IMR-90 (cell line): ENCODE results near the gene ADAP1. TPM values are rescaled to one million over a fixed set of nuclear protein-coding genes. Genes with fewer than 3 reads are reported as not detected.

ENCODE experiments used
- ATAC-seq: fragments of 200-7000 bp; cut with Tn5 transposase; 2 replicates; pipeline ENCODE4 v1.9.1; 2020; ENCODE audit warnings: low read depth, mild to moderate bottlenecking, moderate library complexity
- BruUV-seq: library from RNA; stranded (reverse); fragments of 400-500 nt; replicated peaks from 2 replicates; lab custom pipeline; 2021; lab: Mats Ljungman, UMichigan
- CTCF ChIA-PET: fragments of 300-600 bp; formaldehyde crosslinking; extraction: SDS; loops from one replicate; lab custom pipeline; 2021; ENCODE audit warnings: antibody characterized with exemption; lab: Yijun Ruan, JAX
- POLR2A ChIA-PET: fragments of 300-600 bp; sonication (Branson Sonifier 250); formaldehyde crosslinking; loops from one replicate; lab custom pipeline; 2022; ENCODE audit warnings: antibody characterized with exemption; ENCODE audit not compliant: unreplicated experiment; lab: Charles Lee
- DNase-seq: peaks from one replicate; pipeline ENCODE4 v3.0.0; 2013
- H2AFZ ChIP-seq: replicated peaks from 2 replicates; pipeline ENCODE3; 2013; ENCODE audit warnings: low read length, mild to moderate bottlenecking; ENCODE audit not compliant: poor library complexity
- H2AK5ac ChIP-seq: 2 replicates; pipeline ENCODE4 v1.6.1; 2013; ENCODE audit warnings: low read depth, low read length, inconsistent platforms
- H2AK9ac ChIP-seq: replicated peaks from 2 replicates; pipeline ENCODE3; 2013; ENCODE audit warnings: mild to moderate bottlenecking, low read depth, low read length, moderate library complexity; ENCODE audit not compliant: poor library complexity
- H2BK120ac ChIP-seq: 2 replicates; pipeline ENCODE4 v1.6.1; 2013; ENCODE audit warnings: low read depth, low read length, inconsistent platforms
- H2BK15ac ChIP-seq: 3 replicates; pipeline ENCODE4 v1.6.1; 2013; ENCODE audit warnings: low read depth, low read length, inconsistent platforms
- H2BK20ac ChIP-seq: 2 replicates; pipeline ENCODE4 v1.6.1; 2013; ENCODE audit warnings: low read depth, mild to moderate bottlenecking, inconsistent platforms, low read length, moderate library complexity
- H2BK5ac ChIP-seq: 2 replicates; pipeline ENCODE4 v1.6.1; 2013; ENCODE audit warnings: mild to moderate bottlenecking, low read depth, low read length, inconsistent platforms; ENCODE audit not compliant: poor library complexity, severe bottlenecking
- H3K14ac ChIP-seq: replicated peaks from 2 replicates; pipeline ENCODE4 v1.6.1; 2013; ENCODE audit warnings: low read depth, low read length, inconsistent platforms
- H3K18ac ChIP-seq: 2 replicates; pipeline ENCODE4 v1.6.1; 2013; ENCODE audit warnings: low read depth, low read length, control low read depth
- H3K23ac ChIP-seq: 2 replicates; pipeline ENCODE4 v1.6.1; 2013; ENCODE audit warnings: low read depth, low read length, inconsistent platforms
- H3K27ac ChIP-seq: 2 replicates; pipeline ENCODE4 v1.5.1; 2013; ENCODE audit warnings: mild to moderate bottlenecking, control low read depth, low read length; ENCODE audit not compliant: insufficient read depth
- H3K27me3 ChIP-seq: 2 replicates; pipeline ENCODE4 v1.6.1; 2013; ENCODE audit warnings: low read length; ENCODE audit not compliant: control insufficient read depth, insufficient read depth
- H3K36me3 ChIP-seq: 2 replicates; pipeline ENCODE4 v1.6.1; 2013; ENCODE audit warnings: low read length, mixed read lengths; ENCODE audit not compliant: control insufficient read depth, insufficient read depth
- H3K4ac ChIP-seq: 2 replicates; pipeline ENCODE4 v1.6.1; 2013; ENCODE audit warnings: low read depth, low read length, inconsistent platforms
- H3K4me1 ChIP-seq: 2 replicates; pipeline ENCODE4 v1.6.1; 2013; ENCODE audit warnings: low read length, mixed read lengths; ENCODE audit not compliant: control insufficient read depth, insufficient read depth
- H3K4me2 ChIP-seq: 2 replicates; pipeline ENCODE4 v1.6.1; 2013; ENCODE audit warnings: low read depth, mild to moderate bottlenecking, control low read depth, low read length, moderate library complexity
- H3K4me3 ChIP-seq: 2 replicates; pipeline ENCODE4 v1.5.1; 2013; ENCODE audit warnings: low read depth, mild to moderate bottlenecking, control low read depth, low read length, moderate library complexity; ENCODE audit not compliant: insufficient read depth
- H3K56ac ChIP-seq: 2 replicates; pipeline ENCODE4 v1.6.1; 2013; ENCODE audit warnings: low read length, inconsistent platforms; ENCODE audit not compliant: insufficient read depth; ENCODE audit errors: extremely low read depth
- H3K79me1 ChIP-seq, 2 experiments: 2 replicates each; pipeline ENCODE4 v1.6.1; 2013; ENCODE audit warnings: low read length in 2 of 2, inconsistent platforms in 1 of 2, low read depth in 1 of 2
- H3K9ac ChIP-seq: 2 replicates; pipeline ENCODE4 v1.6.1; 2013; ENCODE audit warnings: low read depth, low read length, control low read depth
- H3K9me1 ChIP-seq: 2 replicates; pipeline ENCODE4 v1.6.1; 2013; ENCODE audit warnings: low read length, inconsistent platforms; ENCODE audit not compliant: insufficient read depth
- H3K9me3 ChIP-seq: 2 replicates; pipeline ENCODE4 v1.6.1; 2013; ENCODE audit warnings: low read length; ENCODE audit not compliant: control insufficient read depth, insufficient read depth
- H4K20me1 ChIP-seq: 2 replicates; pipeline ENCODE4 v1.6.1; 2013; ENCODE audit warnings: low read length, inconsistent platforms; ENCODE audit not compliant: insufficient read depth
- H4K5ac ChIP-seq: 2 replicates; pipeline ENCODE4 v1.6.1; 2013; ENCODE audit warnings: mild to moderate bottlenecking, low read depth, low read length, control low read depth
- H4K8ac ChIP-seq, 2 experiments: 2 replicates each; pipeline ENCODE4 v1.6.1; 2013; ENCODE audit warnings: low read depth in 2 of 2, low read length in 2 of 2, control low read depth in 1 of 2, inconsistent platforms in 1 of 2
- H4K91ac ChIP-seq: 2 replicates; pipeline ENCODE4 v1.6.1; 2013; ENCODE audit warnings: low read depth, low read length, inconsistent platforms; ENCODE audit not compliant: insufficient read depth
- BHLHE40 ChIP-seq: fragments of 150-350 bp; IDR thresholded peaks from 2 replicates; pipeline ENCODE4 v1.6.1; 2016; ENCODE audit warnings: mild to moderate bottlenecking, low read depth, low read length
- CEBPB ChIP-seq: IDR thresholded peaks from 2 replicates; pipeline ENCODE4 v1.6.1; 2012; ENCODE audit warnings: low read depth, low read length, improper control_type of control experiment
- CHD1 ChIP-seq: IDR thresholded peaks from 2 replicates; pipeline ENCODE4 v1.6.1; 2012; ENCODE audit warnings: low read depth, low read length, improper control_type of control experiment
- CTCF ChIP-seq: conservative IDR thresholded peaks from 2 replicates; pipeline ENCODE4 v1.5.1; 2012; ENCODE audit warnings: mild to moderate bottlenecking, low read depth, low read length, improper control_type of control experiment
- FOS ChIP-seq: fragments of 150-350 bp; IDR thresholded peaks from 2 replicates; pipeline ENCODE4 v1.6.1; 2016; ENCODE audit warnings: low read depth, low read length
- MAFK ChIP-seq: IDR thresholded peaks from 2 replicates; pipeline ENCODE4 v1.6.1; 2012; ENCODE audit warnings: low read depth, low read length, improper control_type of control experiment
- MAZ ChIP-seq: IDR thresholded peaks from 2 replicates; pipeline ENCODE4 v1.6.1; 2012; ENCODE audit warnings: low read depth, mild to moderate bottlenecking, low read length, improper control_type of control experiment, moderate library complexity, borderline replicate concordance
- MXI1 ChIP-seq: IDR thresholded peaks from 2 replicates; pipeline ENCODE4 v1.6.1; 2012; ENCODE audit warnings: low read depth, mild to moderate bottlenecking, low read length, moderate library complexity, borderline replicate concordance
- NFE2L2 ChIP-seq: fragments of 150-350 bp; IDR thresholded peaks from 2 replicates; pipeline ENCODE4 v1.6.1; 2016; ENCODE audit warnings: low read depth, mild to moderate bottlenecking, low read length
- POLR2A ChIP-seq: IDR thresholded peaks from 2 replicates; pipeline ENCODE4 v1.6.1; 2012; ENCODE audit warnings: mild to moderate bottlenecking, low read depth, low read length
- RAD21 ChIP-seq: IDR thresholded peaks from 2 replicates; pipeline ENCODE4 v1.6.1; 2012; ENCODE audit warnings: low read length, improper control_type of control experiment
- RCOR1 ChIP-seq: IDR thresholded peaks from 2 replicates; pipeline ENCODE4 v1.6.1; 2012; ENCODE audit warnings: mild to moderate bottlenecking, low read length, improper control_type of control experiment; ENCODE audit not compliant: insufficient replicate concordance
- RFX5 ChIP-seq: IDR thresholded peaks from 2 replicates; pipeline ENCODE4 v1.8.0; 2012; ENCODE audit warnings: low read depth, mild to moderate bottlenecking, low read length, moderate library complexity
- SMC3 ChIP-seq: fragments of 150-350 bp; IDR thresholded peaks from 2 replicates; pipeline ENCODE4 v1.6.1; 2016; ENCODE audit warnings: low read depth, mild to moderate bottlenecking, antibody characterized with exemption, low read length, moderate library complexity
- USF2 ChIP-seq: fragments of 150-350 bp; IDR thresholded peaks from 2 replicates; pipeline ENCODE4 v1.6.1; 2017; ENCODE audit warnings: mild to moderate bottlenecking, antibody characterized with exemption, low read length, low read depth
- WGBS, 2 experiments: methylation state at CpG; one replicate each; pipeline versions ENCODE4 v1.1.5 to v1.1.7; 2013; ENCODE audit warnings: missing lambda C conversion rate in 2 of 2; ENCODE audit not compliant: insufficient read length in 1 of 2; ENCODE audit errors: extremely low coverage in 2 of 2; 5-methylcytosine and 5-hydroxymethylcytosine counted together
- dilution Hi-C: fragments of 300-500 bp; cut with HindIII; formaldehyde crosslinking; loops from one replicate; pipeline ENCODE4 v1.14.3; 2018; ENCODE audit warnings: low sequenced_read_pairs; ENCODE audit not compliant: unreplicated experiment
- in situ Hi-C: fragments of 300-500 bp; cut with MboI; formaldehyde crosslinking; loops from 3 replicates; pipeline ENCODE4 v1.14.3; 2019; ENCODE audit warnings: low sequenced_read_pairs, inconsistent platforms, mixed read lengths
- intact Hi-C: fragments of 100-400 bp; cut with micrococcal nuclease; formaldehyde crosslinking; loops from 2 replicates; pipeline ENCODE4 v1.10.0; 2022
- polyA plus RNA-seq, 3 experiments: library from polyadenylated mRNA; depleted of rRNA; stranded (reverse); fragments of >200 nt; gene quantifications; 2 replicates each; pipeline ENCODE4 v1.2.3, GENCODE V29; 2012; ENCODE audit warnings: low replicate concordance in 1 of 3
- total RNA-seq: library from RNA; depleted of rRNA; stranded (reverse); fragments of >200 nt; gene quantifications from 2 replicates; pipeline ENCODE4 v1.2.3, GENCODE V29; 2012

Gene ADAP1
- total and polyA plus RNA-seq, 2 of the 4 experiments (the other 2 are of a cell fraction): 1.4 to 2.0 TPM

DNA sequence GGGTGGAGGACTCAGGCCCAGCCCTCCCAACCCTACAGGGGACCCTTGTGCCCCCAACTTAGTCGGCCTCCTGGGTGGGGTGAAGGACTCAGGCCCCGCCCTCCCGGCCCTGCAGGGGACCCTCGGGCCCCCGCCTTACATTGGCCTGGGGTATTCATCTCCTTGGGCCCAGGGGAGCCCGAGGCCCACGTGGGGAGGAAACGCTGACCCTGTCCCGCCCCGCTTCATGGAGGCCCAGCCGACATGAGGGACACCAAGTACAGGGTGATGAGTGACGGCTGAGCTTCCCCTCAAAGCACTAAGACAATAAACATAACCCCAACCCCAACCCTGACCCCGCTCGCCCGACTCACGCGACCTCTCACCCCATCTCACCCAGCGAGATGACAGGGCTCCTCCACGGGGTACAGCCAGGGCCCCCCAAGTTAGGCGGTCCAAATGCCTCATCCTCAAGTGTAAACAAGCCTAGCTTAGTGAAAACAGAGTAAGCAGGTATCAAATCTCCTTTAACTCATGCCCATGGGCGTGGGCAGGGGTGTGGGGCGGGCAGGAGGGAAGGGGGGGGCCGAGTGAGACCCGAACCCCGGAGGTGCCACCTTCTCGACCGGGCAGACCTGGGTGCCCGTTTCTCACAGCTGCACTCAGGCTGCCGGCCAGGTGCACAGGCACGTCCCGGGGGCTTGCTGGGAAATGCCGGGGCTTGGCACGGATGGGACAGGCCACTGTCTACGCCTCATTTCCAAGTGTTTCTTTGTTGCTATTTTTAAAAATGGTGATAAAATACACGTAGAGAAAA, 36.7 kb upstream of the ADAP1 start:
- WGBS, 2 experiments: 54% methylated on average over 3 of the region's 35 CpGs; no CpG with 5 or more reads in 1 of the 2 experiments
- H3K36me3 ChIP-seq: no peaks in the 10 kb centered on the region
- TF ChIP-seq FOS (no peak), MAFK (no peak), CTCF (no peak), CHD1 (no peak), USF2 (no peak), MXI1 (no peak), RAD21 (no peak), BHLHE40 (no peak), NFE2L2 (no peak), RCOR1 (no peak), MAZ (no peak), POLR2A (no peak), RFX5 (no peak), CEBPB (no peak), SMC3 (no peak)

More for the DNA sequence above, 36.7 kb upstream of the ADAP1 start:
- H4K5ac ChIP-seq: no peak overlapping the region
- H2BK20ac ChIP-seq: no peak overlapping the region
- no peaks in the 10 kb centered on the region for H3K9me1 ChIP-seq
- H3K9me3 ChIP-seq: no peaks in the 10 kb centered on the region
- no peak overlapping the region for H3K27ac ChIP-seq
- no peak overlapping the region for H3K4ac ChIP-seq
- BruUV-seq: no TSS peak
- peaks cover 9% of the 10 kb centered on the region; the same call in 1 of the 2 replicates for H4K20me1 ChIP-seq
- in situ Hi-C loops (loop anchor here (5.0 to 10.0 kb wide), 2 partner anchors 71 to 184 kb away; no protein-coding TSS in a partner anchor), intact Hi-C loops (no loop called here), dilution Hi-C loops (no loop called here)
- no peak overlapping the region for H3K18ac ChIP-seq
- DNase-seq (no peak), ATAC-seq (no peak)
- H2BK15ac ChIP-seq: no peak overlapping the region
- H2BK5ac ChIP-seq: no peak overlapping the region
- no peaks in the 10 kb centered on the region for H3K79me1 ChIP-seq
- no peak overlapping the region for H3K4me3 ChIP-seq
- no peak overlapping the region for H2AK9ac ChIP-seq
- no peaks in the 10 kb centered on the region for H3K27me3 ChIP-seq
- no peak overlapping the region for H3K14ac ChIP-seq
- H3K56ac ChIP-seq: no peak overlapping the region
- POLR2A ChIA-PET: no interaction called here
- H4K91ac ChIP-seq: no peak overlapping the region
- CTCF ChIA-PET: no interaction called here
- H2AK5ac ChIP-seq: no peak overlapping the region
- H4K8ac ChIP-seq: no peak overlapping the region
- no peak overlapping the region for H3K4me2 ChIP-seq
- no peak overlapping the region for H3K9ac ChIP-seq
- no peak overlapping the region for H2AFZ ChIP-seq
- H3K23ac ChIP-seq: no peak overlapping the region
- no peak overlapping the region for H2BK120ac ChIP-seq
- H3K4me1 ChIP-seq: no peaks in the 10 kb centered on the region; the same call in 1 of the 2 replicates
